ENCODE results near the gene WDFY3. TPM values are rescaled to one million over a fixed set of nuclear protein-coding genes. Genes with fewer than 3 reads are reported as not detected.

WDFY3 gene
- total and polyA plus RNA-seq, 2 donors (not counting 1 experiment from before 2014, with no cell fraction given): 0.05 to 0.36 TPM

GRCh38 chr4:84652478-84652877, 314.0 kb downstream of the WDFY3 start:
- Mint-ChIP-seq H3K27me3 (no peaks in the 10 kb centered on the region), H3K9me3 (ENCODE audit: insufficient read depth) (peaks cover 5% of the 10 kb centered on the region), H3K4me3 (no peak overlapping the region), H3K27ac (no peak overlapping the region), H3K4me1 (no peaks in the 10 kb centered on the region)
- intact Hi-C loops (cut with micrococcal nuclease): no loop called here
- Histone ChIP-seq H3K27me3 (replicated peaks in 1 of 4; ENCODE audit: control extremely low read depth in 1 of 4, control insufficient read depth in 3 of 4, insufficient read depth in 4 of 4, low read length in 3 of 4) (no peaks in the 10 kb centered on the region), H3K9me3 (ENCODE audit: control extremely low read depth in 1 of 3, control insufficient read depth in 2 of 3, insufficient read depth in 1 of 3, low read length in 2 of 3) (peaks cover 0 to 4% (median 0%) of the 10 kb centered on the region in 3 donors), H3K4me2 (replicated peaks; ENCODE audit: low read depth, low read length, poor library complexity, severe bottlenecking) (no peak overlapping the region), H2AFZ (ENCODE audit: insufficient read depth, low read depth, low read length, poor library complexity, severe bottlenecking) (no peak overlapping the region), H3K36me3 (replicated peaks in 1 of 2; ENCODE audit: control extremely low read depth in 1 of 2, control insufficient read depth in 1 of 2, extremely low read depth in 1 of 2, insufficient read depth in 2 of 2, low read length in 1 of 2) (no peaks in the 10 kb centered on the region), H4K20me1 (ENCODE audit: control insufficient read depth, insufficient read depth, low read length, poor library complexity, severe bottlenecking) (no peaks in the 10 kb centered on the region), H3K9ac (ENCODE audit: low read length) (no peak overlapping the region), H3K4me3 (ENCODE audit: control extremely low read depth in 1 of 5, extremely low read depth in 1 of 5, insufficient read depth in 1 of 5, low read depth in 2 of 5, low read length in 4 of 5) (no peak overlapping the region), H3K79me2 (ENCODE audit: control insufficient read depth, insufficient read depth, low read length) (no peaks in the 10 kb centered on the region), H3K27ac (ENCODE audit: low read length in 2 of 2) (no peak overlapping the region), H3K4me1 (ENCODE audit: control insufficient read depth in 2 of 2, insufficient read depth in 2 of 2, low read length in 2 of 2) (no peaks in the 10 kb centered on the region)
- TF ChIP-seq CTCF (IDR thresholded peaks at IDR 0.05): no peak
- no peak for TF ChIP-seq EZH2 (IDR thresholded peaks at IDR 0.05; ENCODE audit: borderline replicate concordance, insufficient read depth, low read depth, low read length, poor library complexity, severe bottlenecking)
- CTCF ChIA-PET: no interaction called here
- 100% methylated on average over 2 of the region's 4 CpGs for WGBS (ENCODE audit: insufficient coverage)
- DNase-seq (no peak), ATAC-seq (ENCODE audit: low read depth) (no peak)
- POLR2A ChIA-PET: no interaction called here

- intact Hi-C loops (cut with micrococcal nuclease): no loop called here
- Mint-ChIP-seq H3K4me1 (no peaks in the 10 kb centered on the region), H3K27ac (no peak overlapping the region), H3K27me3 (no peaks in the 10 kb centered on the region), H3K4me3 (no peak overlapping the region), H3K9me3 (ENCODE audit: insufficient read depth) (peaks cover 2% of the 10 kb centered on the region)
- DNase-seq: no peak
- H3K4me1 ChIP-seq (ENCODE audit: control insufficient read depth in 2 of 2, insufficient read depth in 2 of 2, low read length in 2 of 2): no peaks in the 10 kb centered on the region
- CTCF ChIA-PET: no interaction called here
- no peak overlapping the region for H2AFZ ChIP-seq (ENCODE audit: insufficient read depth, low read depth, low read length, poor library complexity, severe bottlenecking)
- TF ChIP-seq CTCF (IDR thresholded peaks at IDR 0.05): no peak
- no peak for TF ChIP-seq EZH2 (IDR thresholded peaks at IDR 0.05; ENCODE audit: borderline replicate concordance, insufficient read depth, low read depth, low read length, poor library complexity, severe bottlenecking)
- H3K4me3 ChIP-seq (ENCODE audit: control extremely low read depth in 1 of 5, extremely low read depth in 1 of 5, insufficient read depth in 1 of 5, low read depth in 2 of 5, low read length in 4 of 5): no peak overlapping the region
- no peak for ATAC-seq (ENCODE audit: low read depth)
- no peaks in the 10 kb centered on the region for H3K36me3 ChIP-seq (replicated peaks in 1 of 2; ENCODE audit: control extremely low read depth in 1 of 2, control insufficient read depth in 1 of 2, extremely low read depth in 1 of 2, insufficient read depth in 2 of 2, low read length in 1 of 2)
- POLR2A ChIA-PET: no interaction called here
- H3K9me3 ChIP-seq (ENCODE audit: control extremely low read depth in 1 of 3, control insufficient read depth in 2 of 3, insufficient read depth in 1 of 3, low read length in 2 of 3): peaks cover 0 to 4% (median 0%) of the 10 kb centered on the region in 3 donors
- H3K4me2 ChIP-seq (replicated peaks; ENCODE audit: low read depth, low read length, poor library complexity, severe bottlenecking): no peak overlapping the region
- H3K79me2 ChIP-seq (ENCODE audit: control insufficient read depth, insufficient read depth, low read length): no peaks in the 10 kb centered on the region
- H3K9ac ChIP-seq (ENCODE audit: low read length): no peak overlapping the region
- H3K27ac ChIP-seq (ENCODE audit: low read length in 2 of 2): no peak overlapping the region
- no peaks in the 10 kb centered on the region for H3K27me3 ChIP-seq (replicated peaks in 1 of 4; ENCODE audit: control extremely low read depth in 1 of 4, control insufficient read depth in 3 of 4, insufficient read depth in 4 of 4, low read length in 3 of 4)
- H4K20me1 ChIP-seq (ENCODE audit: control insufficient read depth, insufficient read depth, low read length, poor library complexity, severe bottlenecking): no peaks in the 10 kb centered on the region
- WGBS (ENCODE audit: insufficient coverage): 100% methylated on average over 1 of the region's 1 CpG
These were observed 315.0 kb downstream of the WDFY3 start for GRCh38 chr4:84651499-84651898.

All from B cell (primary cell).